K562 (cell line): Measurements from ENCODE around the gene TP53RK. TPM values are rescaled to one million over a fixed set of nuclear protein-coding genes. Genes with fewer than 3 reads are reported as not detected.

Source experiments
- PPARD ChIP-seq: fragments of 250-450 bp; sonication (Bioruptor Pico); IDR thresholded peaks from 2 replicates; pipeline ENCODE4 v1.8.0; 2022; ENCODE audit warnings: inconsistent platforms, mild to moderate bottlenecking, moderate library complexity
- RBM15 ChIP-seq: fragments of 200-400 bp; formaldehyde crosslinking; IDR thresholded peaks from 2 replicates; pipeline ENCODE4 v1.6.1; 2018; ENCODE audit warnings: mild to moderate bottlenecking, low read length, moderate library complexity; ENCODE audit not compliant: insufficient read depth
- ZNF644 ChIP-seq: fragments of 200-800 bp; sonication (Bioruptor generic); IDR thresholded peaks from 2 replicates; pipeline ENCODE4 v1.6.1; 2016; ENCODE audit warnings: low read depth, missing genetic modification characterization, missing compliant biosample characterization
- polyA plus RNA-seq, 8 experiments: library from polyadenylated mRNA; depleted of rRNA in 4 of 8; stranded (reverse) in 5 of 8; unstranded in 3 of 8; fragments of >200 nt; fragmentation: Nextera tagmentation in 2 of 8; fragmentation: Illumina TruSeq in 1 of 8; extraction: Ambion mirVana in 2 of 8; extraction: Trizol in 1 of 8; gene quantifications; 2 replicates each; pipeline versions ENCODE4 v1.2.1 to v1.2.3, GENCODE V29; 2011 to 2014; ENCODE audit warnings: inconsistent platforms in 1 of 8, missing spikeins in 1 of 8
- total RNA-seq, 7 experiments: library from RNA; depleted of rRNA in 6 of 7; stranded (reverse); fragments of >200 nt in 6 of 7; fragmentation: Illumina TruSeq in 2 of 7; extraction: Trizol in 2 of 7; gene quantifications; 2 replicates each; pipeline versions ENCODE4 v1.2.1 to v1.2.3, GENCODE V29; 2011 to 2021; ENCODE audit warnings: low replicate concordance in 1 of 7
- TF ChIP-seq, protein P1 (sequence below): fragments of 450-650 bp; IDR thresholded peaks from 2 replicates; pipeline ENCODE4 v1.6.1; 2016; ENCODE audit warnings: borderline replicate concordance
- TF ChIP-seq, protein P2 (sequence below), 2 experiments: fragments of 450-650 bp; conservative IDR thresholded peaks; 2 replicates each; pipeline ENCODE4 v1.6.1; 2017; ENCODE audit warnings: mild to moderate bottlenecking in 2 of 2, moderate library complexity in 2 of 2

TP53RK gene
- total and polyA plus RNA-seq, 9 of the 15 experiments (the other 6 are each of a cell fraction or from before 2014, with no cell fraction given): 2.9 to 43.5 (median 17.2) TPM

DNA sequence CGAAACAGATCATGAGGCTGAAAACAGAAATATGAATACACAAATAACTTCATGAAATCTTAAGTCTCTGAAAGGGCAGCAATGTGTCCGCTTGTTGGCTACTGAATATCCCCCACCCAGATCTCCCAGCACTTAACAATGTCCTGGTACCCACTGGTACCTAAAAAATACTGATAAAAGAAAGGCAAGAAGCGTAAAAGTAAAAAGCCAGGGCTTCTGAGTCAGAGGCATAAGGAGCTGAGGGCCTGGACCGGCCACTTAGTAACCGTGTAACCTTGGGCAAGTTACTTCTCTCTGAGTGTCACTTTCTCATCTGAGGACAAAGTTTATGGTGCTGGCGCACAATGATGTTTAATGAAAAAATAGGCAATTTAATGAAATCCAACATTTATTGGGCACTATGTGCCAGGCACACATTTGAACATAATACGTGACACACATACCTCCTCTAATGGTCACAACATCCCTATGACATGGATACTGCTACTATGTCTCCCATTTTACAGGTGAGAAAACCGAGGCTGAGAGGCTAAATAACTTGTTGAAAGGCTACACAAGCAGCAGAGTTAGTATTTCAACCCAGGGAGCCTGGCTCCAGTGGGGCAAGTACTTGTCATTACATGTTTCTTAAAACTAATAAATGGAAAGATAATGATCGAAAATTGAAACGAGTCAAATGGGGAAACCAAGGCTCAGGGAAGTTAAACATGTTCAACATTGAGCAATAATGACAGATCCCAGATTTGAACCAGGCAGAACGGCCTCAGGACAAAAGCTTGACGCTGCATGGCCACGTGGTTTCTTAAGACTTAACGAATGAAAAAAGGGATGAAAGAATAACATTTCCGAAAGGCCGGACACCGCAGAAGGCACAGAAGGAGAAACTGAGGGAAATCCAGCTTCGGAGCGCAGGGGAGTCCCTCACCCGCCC is 828 bp downstream of the TP53RK start (continued):
- TF ChIP-seq RBM15 (no peak), ZNF644 (tag) (peak; percentile 69; the same call in 1 of the 2 replicates), PPARD (CRISPR knock-in tag) (no peak)
- TF ChIP-seq, protein P1, sequence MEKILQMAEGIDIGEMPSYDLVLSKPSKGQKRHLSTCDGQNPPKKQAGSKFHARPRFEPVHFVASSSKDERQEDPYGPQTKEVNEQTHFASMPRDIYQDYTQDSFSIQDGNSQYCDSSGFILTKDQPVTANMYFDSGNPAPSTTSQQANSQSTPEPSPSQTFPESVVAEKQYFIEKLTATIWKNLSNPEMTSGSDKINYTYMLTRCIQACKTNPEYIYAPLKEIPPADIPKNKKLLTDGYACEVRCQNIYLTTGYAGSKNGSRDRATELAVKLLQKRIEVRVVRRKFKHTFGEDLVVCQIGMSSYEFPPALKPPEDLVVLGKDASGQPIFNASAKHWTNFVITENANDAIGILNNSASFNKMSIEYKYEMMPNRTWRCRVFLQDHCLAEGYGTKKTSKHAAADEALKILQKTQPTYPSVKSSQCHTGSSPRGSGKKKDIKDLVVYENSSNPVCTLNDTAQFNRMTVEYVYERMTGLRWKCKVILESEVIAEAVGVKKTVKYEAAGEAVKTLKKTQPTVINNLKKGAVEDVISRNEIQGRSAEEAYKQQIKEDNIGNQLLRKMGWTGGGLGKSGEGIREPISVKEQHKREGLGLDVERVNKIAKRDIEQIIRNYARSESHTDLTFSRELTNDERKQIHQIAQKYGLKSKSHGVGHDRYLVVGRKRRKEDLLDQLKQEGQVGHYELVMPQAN: peak; percentile 79; the same call in 1 of the 2 replicates
- TF ChIP-seq, protein P2, sequence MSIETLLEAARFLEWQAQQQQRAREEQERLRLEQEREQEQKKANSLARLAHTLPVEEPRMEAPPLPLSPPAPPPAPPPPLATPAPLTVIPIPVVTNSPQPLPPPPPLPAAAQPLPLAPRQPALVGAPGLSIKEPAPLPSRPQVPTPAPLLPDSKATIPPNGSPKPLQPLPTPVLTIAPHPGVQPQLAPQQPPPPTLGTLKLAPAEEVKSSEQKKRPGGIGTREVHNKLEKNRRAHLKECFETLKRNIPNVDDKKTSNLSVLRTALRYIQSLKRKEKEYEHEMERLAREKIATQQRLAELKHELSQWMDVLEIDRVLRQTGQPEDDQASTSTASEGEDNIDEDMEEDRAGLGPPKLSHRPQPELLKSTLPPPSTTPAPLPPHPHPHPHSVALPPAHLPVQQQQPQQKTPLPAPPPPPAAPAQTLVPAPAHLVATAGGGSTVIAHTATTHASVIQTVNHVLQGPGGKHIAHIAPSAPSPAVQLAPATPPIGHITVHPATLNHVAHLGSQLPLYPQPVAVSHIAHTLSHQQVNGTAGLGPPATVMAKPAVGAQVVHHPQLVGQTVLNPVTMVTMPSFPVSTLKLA (conservative IDR thresholded peaks at IDR 0.05): peak; percentile 85 to 93
